Left lung (tissue), 10 donors: ENCODE measurements around the gene CDK8. TPM values are rescaled to one million over a fixed set of nuclear protein-coding genes. Genes with fewer than 3 reads are reported as not detected.

Experiments used
- ATAC-seq: fragments of 200-7000 bp; cut with Tn5 transposase; one replicate; pipeline ENCODE4 v1.9.1; 2020; ENCODE audit warnings: moderate library complexity
- DNase-seq, 4 donors: peaks; one replicate each; pipeline ENCODE4 v3.0.0-alpha.2; 2013 to 2020
- H3K27ac ChIP-seq, 2 donors: fragments of 200-600 bp; sonication (generic) in 1 of 2; one replicate each; pipeline versions ENCODE4 v1.5.0 to v1.8.0; 2020 to 2021
- H3K27me3 ChIP-seq, 2 donors: fragments of 200-600 bp; sonication (generic) in 1 of 2; one replicate each; pipeline versions ENCODE4 v1.5.0 to v1.8.0; 2020 to 2021
- H3K36me3 ChIP-seq, 2 donors: fragments of 200-600 bp; sonication (generic) in 1 of 2; one replicate each; pipeline versions ENCODE4 v1.5.0 to v1.8.0; 2020 to 2021
- H3K4me1 ChIP-seq, 2 donors: fragments of 200-600 bp; one replicate each; pipeline ENCODE4 v1.8.0; 2021
- H3K4me3 ChIP-seq, 2 donors: fragments of 200-600 bp; sonication (generic) in 1 of 2; one replicate each; pipeline versions ENCODE4 v1.5.0 to v1.8.0; 2020 to 2021; ENCODE audit warnings: mild to moderate bottlenecking in 1 of 2
- H3K9me3 ChIP-seq, 2 donors: fragments of 200-600 bp; sonication (generic) in 1 of 2; one replicate each; pipeline versions ENCODE4 v1.5.0 to v1.8.0; 2020 to 2021
- CTCF ChIP-seq, 2 donors: fragments of 200-600 bp; sonication (generic) in 1 of 2; IDR thresholded peaks; one replicate each; pipeline versions ENCODE4 v1.5.0 to v1.8.0; 2021; ENCODE audit warnings: antibody characterized with exemption in 2 of 2
- intact Hi-C, 2 donors: fragments of 100-400 bp; cut with DNase I; formaldehyde crosslinking; loops; one replicate each; pipeline versions ENCODE4 v1.11.2 to v1.14.2; 2022
- polyA plus RNA-seq, 6 donors: library from polyadenylated mRNA; unstranded; fragments of 120-200 nt; gene quantifications; one replicate each; pipeline ENCODE4 v1.2.1, GENCODE V29; 2013; ENCODE audit not compliant: insufficient read length in 6 of 6
- total RNA-seq, 2 donors: library from RNA; stranded (reverse); fragmentation: NEBNext Ultra II Directional; extraction: Animal tissue kit (Norgen Biotek cat#: 25700); gene quantifications; one replicate each; pipeline ENCODE4 v1.2.1, GENCODE V29; 2021
- donor health status: DM: no; HTN: yes; CAD: no.
- donor health status: DM: no; HTN: no; CAD: no.

Gene CDK8
- total and polyA plus RNA-seq, 8 donors, result 10.1 to 21.7 (median 18.9) TPM

DNA sequence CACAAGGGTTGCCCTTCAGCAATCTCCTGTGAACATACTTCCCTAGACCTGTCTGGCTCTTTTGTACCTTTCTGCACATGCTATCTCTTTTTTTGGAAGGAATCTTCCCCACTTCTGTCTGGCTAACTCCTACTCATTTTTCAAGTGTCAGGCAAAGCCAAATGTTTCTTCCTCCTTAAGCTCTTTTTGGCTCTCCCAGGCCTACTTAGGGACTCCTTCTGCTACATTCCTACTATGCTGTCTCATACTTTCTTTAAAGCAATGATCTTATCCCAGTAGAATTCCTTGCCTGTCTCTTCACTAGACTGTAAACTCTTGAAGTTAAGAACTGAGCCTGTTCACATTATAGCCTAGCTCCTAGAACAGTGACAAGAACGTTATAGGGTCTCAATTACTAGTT is 188.6 kb downstream of the CDK8 start:
- ATAC-seq (peak; percentile 86), DNase-seq (no peak)
- H3K27ac ChIP-seq, result no peak overlapping the region
- no peak overlapping the region for H3K4me3 ChIP-seq
- intact Hi-C loops, result no loop called here
- no peak for TF ChIP-seq CTCF (IDR thresholded peaks at IDR 0.05)
- no peaks in the 10 kb centered on the region for H3K36me3 ChIP-seq
- peaks cover 0 to 9% of the 10 kb centered on the region in 2 donors for H3K9me3 ChIP-seq
- no peaks in the 10 kb centered on the region for H3K27me3 ChIP-seq
- H3K4me1 ChIP-seq, result no peaks in the 10 kb centered on the region

GRCh38 chr13:26445092-26445491 is 191.2 kb downstream of the CDK8 start:
- no peak overlapping the region for H3K27ac ChIP-seq
- TF ChIP-seq CTCF (IDR thresholded peaks at IDR 0.05), result no peak
- ATAC-seq, result no peak
- no peak for DNase-seq
- no peaks in the 10 kb centered on the region for H3K36me3 ChIP-seq
- H3K4me3 ChIP-seq, result no peak overlapping the region
- no peaks in the 10 kb centered on the region for H3K27me3 ChIP-seq
- no peaks in the 10 kb centered on the region for H3K4me1 ChIP-seq
- intact Hi-C loops, result no loop called here
- no peaks in the 10 kb centered on the region for H3K9me3 ChIP-seq

GRCh38 chr13:26446751-26447150 is 192.8 kb downstream of the CDK8 start:
- intact Hi-C loops, result no loop called here
- TF ChIP-seq CTCF (IDR thresholded peaks at IDR 0.05), result no peak
- Histone ChIP-seq H3K4me1 (no peaks in the 10 kb centered on the region), H3K27me3 (no peaks in the 10 kb centered on the region), H3K9me3 (no peaks in the 10 kb centered on the region), H3K27ac (no peak overlapping the region), H3K4me3 (no peak overlapping the region), H3K36me3 (no peaks in the 10 kb centered on the region)
- no peak for DNase-seq
- no peak for ATAC-seq

GRCh38 chr13:26448032-26448431 is 194.1 kb downstream of the CDK8 start:
- no peak for TF ChIP-seq CTCF (IDR thresholded peaks at IDR 0.05)
- Histone ChIP-seq H3K27ac (no peak overlapping the region), H3K4me3 (no peak overlapping the region), H3K36me3 (no peaks in the 10 kb centered on the region), H3K27me3 (no peaks in the 10 kb centered on the region), H3K4me1 (no peaks in the 10 kb centered on the region), H3K9me3 (no peaks in the 10 kb centered on the region)
- DNase-seq (no peak), ATAC-seq (no peak)
- intact Hi-C loops, result no loop called here

DNA sequence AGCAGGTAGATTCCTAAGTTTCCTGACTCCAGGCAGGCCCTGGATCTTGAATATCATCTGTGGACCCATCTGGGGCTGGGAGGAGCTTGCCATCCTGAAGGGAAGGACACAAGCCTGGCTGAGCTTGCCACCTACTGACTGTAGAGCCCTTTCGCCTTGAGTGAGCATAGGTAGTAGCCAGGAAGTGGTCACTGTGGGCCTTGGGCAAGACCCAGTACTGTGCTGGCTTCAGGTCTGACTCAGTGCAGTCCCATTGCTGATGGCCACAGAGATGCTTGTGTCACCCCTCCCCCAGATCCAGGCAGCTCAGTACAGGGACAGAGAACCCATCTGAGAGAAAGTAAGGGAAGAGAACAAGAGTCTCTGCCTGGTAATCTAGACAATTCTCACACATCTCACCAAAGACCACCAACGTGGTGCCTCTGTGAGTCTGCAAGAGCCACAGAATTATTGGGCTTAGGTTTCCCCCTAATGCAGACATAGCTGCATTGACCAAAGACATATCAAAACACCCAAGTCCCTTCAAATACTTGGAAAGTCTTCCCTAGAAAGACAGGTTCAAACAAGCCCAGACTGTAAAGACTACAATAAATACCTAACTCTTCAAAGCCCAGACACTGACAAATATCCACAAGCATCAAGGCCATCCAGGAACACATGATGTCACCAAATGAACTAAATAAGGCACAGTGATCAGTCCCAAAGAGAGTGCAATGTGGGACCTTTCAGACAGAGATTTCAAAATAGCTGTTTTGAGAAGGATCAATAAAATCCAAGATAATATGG is 195.3 kb downstream of the CDK8 start:
- Histone ChIP-seq H3K4me3 (no peak overlapping the region), H3K4me1 (no peaks in the 10 kb centered on the region), H3K9me3 (no peaks in the 10 kb centered on the region), H3K36me3 (no peaks in the 10 kb centered on the region), H3K27ac (no peak overlapping the region), H3K27me3 (no peaks in the 10 kb centered on the region)
- no peak for DNase-seq
- TF ChIP-seq CTCF (IDR thresholded peaks at IDR 0.05), result no peak
- ATAC-seq, result no peak
- intact Hi-C loops, result no loop called here

Other genes with a start within 250 kb of the CDK8 start
- 10 to 100 TPM; 12.0 to 19.9 TPM for gene SHISA2, start 202.1 kb upstream of the CDK8 start, total RNA-seq
- gene SHISA2, start 202.1 kb upstream of the CDK8 start, polyA plus RNA-seq, result 10 to 100 TPM; 39.4 to 63.8 (median 47.9) TPM
- 10 to 100 TPM; 27.0 to 33.1 TPM for gene RNF6, start 31.8 kb upstream of the CDK8 start, total RNA-seq
- gene RNF6, start 31.8 kb upstream of the CDK8 start, polyA plus RNA-seq, result 10 to 100 TPM; 24.6 to 31.4 (median 27.8) TPM